ENCODE data around the gene CDH4. TPM values are rescaled to one million over a fixed set of nuclear protein-coding genes. Genes with fewer than 3 reads are reported as not detected.

CDH4 gene
- total RNA-seq, 1 donor from 2014 or later = 8.9 TPM

DNA sequence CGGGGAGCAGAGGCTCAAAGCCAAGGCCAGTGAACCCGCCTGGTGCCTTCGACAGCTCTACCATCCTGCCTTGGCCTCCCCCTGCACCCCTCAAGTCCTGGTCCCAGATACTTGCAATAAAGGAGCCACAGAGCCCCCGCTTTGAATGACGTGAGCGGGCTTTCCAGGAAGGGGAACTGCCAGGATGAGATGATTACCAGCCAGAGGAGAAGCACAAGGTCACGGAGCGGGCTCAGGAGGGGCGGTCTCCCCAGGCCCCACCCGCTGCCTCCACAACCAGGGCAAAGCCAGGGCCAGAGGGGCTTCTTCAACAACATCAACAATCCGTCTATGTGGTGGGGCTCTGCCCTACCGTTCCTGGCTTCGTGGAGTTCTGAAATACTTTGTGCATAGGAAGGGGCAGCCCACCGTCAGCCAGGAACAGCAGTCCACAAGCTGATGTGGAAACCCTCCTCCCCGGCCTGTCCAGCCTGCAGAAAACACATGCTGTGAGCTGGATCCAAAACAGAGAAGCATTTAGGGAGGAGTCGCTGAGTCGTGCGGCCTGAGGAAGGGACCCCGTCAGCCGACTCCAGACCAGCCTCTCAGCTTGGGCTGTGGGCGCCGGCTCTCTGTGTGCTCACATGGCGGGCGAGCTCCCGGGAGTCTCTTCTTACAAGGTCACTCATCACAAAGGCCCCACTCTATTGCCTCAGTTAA, 392.5 kb downstream of the CDH4 start:
- Mint-ChIP-seq H3K36me3 (ENCODE audit: low read depth) (no peaks in the 10 kb centered on the region), H3K27me3 (ENCODE audit: low read depth) (no peaks in the 10 kb centered on the region), H3K27ac (ENCODE audit: unreplicated experiment) (no peak overlapping the region), H3K9me3 (no peaks in the 10 kb centered on the region), H3K4me1 (peaks cover 39% of the 10 kb centered on the region), H3K4me3 (no peak overlapping the region)
- TF ChIP-seq, protein P1, sequence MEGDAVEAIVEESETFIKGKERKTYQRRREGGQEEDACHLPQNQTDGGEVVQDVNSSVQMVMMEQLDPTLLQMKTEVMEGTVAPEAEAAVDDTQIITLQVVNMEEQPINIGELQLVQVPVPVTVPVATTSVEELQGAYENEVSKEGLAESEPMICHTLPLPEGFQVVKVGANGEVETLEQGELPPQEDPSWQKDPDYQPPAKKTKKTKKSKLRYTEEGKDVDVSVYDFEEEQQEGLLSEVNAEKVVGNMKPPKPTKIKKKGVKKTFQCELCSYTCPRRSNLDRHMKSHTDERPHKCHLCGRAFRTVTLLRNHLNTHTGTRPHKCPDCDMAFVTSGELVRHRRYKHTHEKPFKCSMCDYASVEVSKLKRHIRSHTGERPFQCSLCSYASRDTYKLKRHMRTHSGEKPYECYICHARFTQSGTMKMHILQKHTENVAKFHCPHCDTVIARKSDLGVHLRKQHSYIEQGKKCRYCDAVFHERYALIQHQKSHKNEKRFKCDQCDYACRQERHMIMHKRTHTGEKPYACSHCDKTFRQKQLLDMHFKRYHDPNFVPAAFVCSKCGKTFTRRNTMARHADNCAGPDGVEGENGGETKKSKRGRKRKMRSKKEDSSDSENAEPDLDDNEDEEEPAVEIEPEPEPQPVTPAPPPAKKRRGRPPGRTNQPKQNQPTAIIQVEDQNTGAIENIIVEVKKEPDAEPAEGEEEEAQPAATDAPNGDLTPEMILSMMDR (conservative IDR thresholded peaks at IDR 0.05) = no peak
- DNase-seq (ENCODE audit: low read depth, low spot score) = no peak

DNA sequence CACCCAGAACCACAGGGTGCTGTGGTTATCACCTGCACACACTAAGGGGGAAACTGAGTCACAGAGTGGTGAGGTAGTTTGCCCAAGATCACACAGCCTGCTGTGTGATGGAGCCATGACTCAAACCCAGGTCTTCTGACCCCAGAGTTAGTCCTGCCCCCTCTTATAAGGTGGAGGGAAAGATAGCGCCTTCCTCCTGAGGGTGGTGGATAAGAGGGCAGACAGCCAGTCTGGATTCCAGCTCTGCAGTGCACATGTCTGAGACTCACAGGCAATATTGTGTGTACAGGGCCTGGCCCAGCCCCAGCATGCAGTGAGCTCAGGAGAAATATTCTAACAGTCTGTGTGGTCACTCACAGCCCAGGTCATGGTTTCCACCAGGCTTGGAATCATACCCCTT, 393.7 kb downstream of the CDH4 start:
- H3K27me3 Mint-ChIP-seq (ENCODE audit: low read depth) = no peaks in the 10 kb centered on the region
- H3K4me1 Mint-ChIP-seq = peaks cover 37% of the 10 kb centered on the region
- TF ChIP-seq, protein P1 (conservative IDR thresholded peaks at IDR 0.05) = no peak
- H3K4me3 Mint-ChIP-seq = no peak overlapping the region
- no peak overlapping the region for H3K27ac Mint-ChIP-seq (ENCODE audit: unreplicated experiment)
- DNase-seq (ENCODE audit: low read depth, low spot score) = no peak
- H3K36me3 Mint-ChIP-seq (ENCODE audit: low read depth) = no peaks in the 10 kb centered on the region
- no peaks in the 10 kb centered on the region for H3K9me3 Mint-ChIP-seq

DNA sequence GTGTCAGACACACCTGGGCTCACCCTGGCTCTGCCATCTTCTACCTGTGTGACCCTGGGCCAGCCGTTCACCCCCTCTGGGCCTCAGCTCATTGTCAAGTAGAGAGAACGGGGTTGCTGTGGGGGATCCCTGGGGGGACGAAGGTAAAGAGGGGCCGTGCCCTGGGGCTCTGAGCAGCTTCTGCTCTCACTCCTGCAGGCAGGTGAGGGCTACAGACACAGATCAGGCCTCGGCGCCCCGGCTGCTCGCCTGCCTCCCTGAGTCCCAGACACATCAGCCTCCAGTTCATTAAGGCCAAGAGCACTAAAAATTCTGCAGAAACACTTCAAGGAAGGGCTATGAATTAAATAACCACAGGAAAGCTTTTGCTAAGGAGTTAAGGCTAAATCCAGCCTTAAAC, 394.4 kb downstream of the CDH4 start:
- Mint-ChIP-seq H3K27ac (ENCODE audit: unreplicated experiment) (no peak overlapping the region), H3K9me3 (no peaks in the 10 kb centered on the region), H3K36me3 (ENCODE audit: low read depth) (no peaks in the 10 kb centered on the region), H3K27me3 (ENCODE audit: low read depth) (no peaks in the 10 kb centered on the region), H3K4me1 (peaks cover 37% of the 10 kb centered on the region), H3K4me3 (no peak overlapping the region)
- no peak for DNase-seq (ENCODE audit: low read depth, low spot score)
- TF ChIP-seq, protein P1 (conservative IDR thresholded peaks at IDR 0.05) = no peak

DNA sequence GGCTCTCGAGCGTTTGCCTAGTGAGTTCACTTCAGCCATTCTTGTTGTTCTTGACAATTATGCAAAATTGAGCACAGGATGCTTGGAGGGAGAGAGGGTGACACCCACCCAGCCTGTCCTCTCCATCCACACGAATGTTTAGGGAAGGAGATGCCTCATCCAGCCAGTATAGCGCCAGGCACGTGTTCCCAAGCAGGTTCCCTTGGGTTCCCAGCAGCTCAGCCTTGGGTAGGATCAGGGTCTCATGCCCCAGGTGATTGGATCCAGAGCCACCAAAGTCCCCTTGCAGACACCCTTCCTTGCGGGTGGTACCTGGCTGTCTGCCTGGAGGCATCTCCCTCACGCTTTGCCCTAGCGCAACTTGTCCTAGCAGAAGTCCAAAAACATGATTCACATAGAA, 394.9 kb downstream of the CDH4 start:
- no peak for DNase-seq (ENCODE audit: low read depth, low spot score)
- no peaks in the 10 kb centered on the region for H3K9me3 Mint-ChIP-seq
- H3K27me3 Mint-ChIP-seq (ENCODE audit: low read depth) = no peaks in the 10 kb centered on the region
- peaks cover 37% of the 10 kb centered on the region for H3K4me1 Mint-ChIP-seq
- H3K4me3 Mint-ChIP-seq = no peak overlapping the region
- H3K27ac Mint-ChIP-seq (ENCODE audit: unreplicated experiment) = no peak overlapping the region
- TF ChIP-seq, protein P1 (conservative IDR thresholded peaks at IDR 0.05) = no peak
- no peaks in the 10 kb centered on the region for H3K36me3 Mint-ChIP-seq (ENCODE audit: low read depth)

DNA sequence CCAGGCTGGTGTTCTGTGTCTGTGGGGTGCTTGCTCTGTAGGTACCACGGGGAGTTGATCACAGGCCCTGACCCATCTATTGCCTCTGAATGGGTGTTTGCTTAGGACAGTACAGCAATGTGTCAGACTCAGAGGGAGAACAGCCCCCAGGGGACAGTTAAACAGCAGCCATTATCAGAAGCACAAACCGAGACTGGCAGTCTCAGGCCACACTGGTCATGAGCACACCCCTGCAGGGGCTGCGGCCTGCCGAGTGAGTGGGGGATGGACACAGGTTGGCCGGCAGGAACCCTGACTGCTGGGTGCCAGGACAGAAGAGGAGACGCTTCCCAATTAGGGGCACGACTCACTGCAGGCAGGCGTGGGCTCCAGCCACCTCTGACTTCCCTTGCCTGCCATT, 395.6 kb downstream of the CDH4 start:
- no peaks in the 10 kb centered on the region for H3K9me3 Mint-ChIP-seq
- H3K4me3 Mint-ChIP-seq = no peak overlapping the region
- no peaks in the 10 kb centered on the region for H3K27me3 Mint-ChIP-seq (ENCODE audit: low read depth)
- H3K36me3 Mint-ChIP-seq (ENCODE audit: low read depth) = no peaks in the 10 kb centered on the region
- TF ChIP-seq, protein P1 (conservative IDR thresholded peaks at IDR 0.05) = no peak
- no peak for DNase-seq (ENCODE audit: low read depth, low spot score)
- peaks cover 37% of the 10 kb centered on the region for H3K4me1 Mint-ChIP-seq
- H3K27ac Mint-ChIP-seq (ENCODE audit: unreplicated experiment) = no peak overlapping the region

All from neural crest cell (in vitro differentiated cells).